Forelimb muscle (tissue), 1 donor: ENCODE results near the gene PARD6A. TPM values are rescaled to one million over a fixed set of nuclear protein-coding genes. Genes with fewer than 3 reads are reported as not detected.
"Not testable (repeated sequence)": the region's sequence is repeated elsewhere in the genome, so short reads cannot be mapped to it uniquely, and the experiment has no call there.

Source experiments
- DNase-seq: peaks from one replicate; pipeline ENCODE4 v3.0.0-alpha.2; 2013; ENCODE audit warnings: low read depth
- polyA plus RNA-seq: library from polyadenylated mRNA; unstranded; fragments of 120-200 nt; gene quantifications from one replicate; pipeline ENCODE4 v1.2.1, GENCODE V29; 2013; ENCODE audit not compliant: insufficient read length

The PARD6A gene
- polyA plus RNA-seq, 1 donor, result 1.0 TPM

DNA sequence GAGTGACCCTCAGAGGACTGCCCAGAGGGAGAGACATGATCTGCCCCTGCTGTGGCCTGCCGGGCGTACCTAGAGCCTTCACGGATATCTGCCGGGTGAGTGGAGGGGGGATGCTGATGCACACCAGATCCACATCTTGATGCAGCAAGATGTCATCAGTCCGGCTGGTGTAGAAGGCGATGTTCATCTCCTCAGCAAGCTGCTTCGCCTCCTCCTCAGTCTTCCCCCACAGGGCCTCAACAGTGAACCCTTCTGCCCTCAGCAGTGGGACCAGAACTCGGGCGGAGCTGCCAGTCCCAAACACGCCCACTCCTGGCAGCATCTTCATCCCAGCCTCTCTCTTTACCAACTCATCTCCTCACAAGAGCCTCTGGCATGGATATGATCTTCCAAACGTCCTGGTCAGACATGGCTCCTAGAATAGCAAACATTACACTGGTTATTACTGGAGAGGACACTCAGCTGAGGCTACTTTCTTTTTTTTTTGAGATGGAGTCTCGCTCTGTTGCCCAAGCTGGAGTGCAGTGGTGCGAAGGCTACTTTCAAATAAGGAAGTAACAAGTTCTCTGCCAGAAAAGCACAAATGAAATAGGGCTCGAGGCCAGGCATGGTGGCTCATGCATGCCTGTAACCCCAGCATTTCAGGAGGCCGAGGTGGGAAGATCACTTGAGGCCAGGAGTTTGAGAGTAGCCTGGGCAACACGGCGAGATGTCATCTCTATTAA lies 24.8 kb downstream of the PARD6A start:
- DNase-seq, result no peak

DNA sequence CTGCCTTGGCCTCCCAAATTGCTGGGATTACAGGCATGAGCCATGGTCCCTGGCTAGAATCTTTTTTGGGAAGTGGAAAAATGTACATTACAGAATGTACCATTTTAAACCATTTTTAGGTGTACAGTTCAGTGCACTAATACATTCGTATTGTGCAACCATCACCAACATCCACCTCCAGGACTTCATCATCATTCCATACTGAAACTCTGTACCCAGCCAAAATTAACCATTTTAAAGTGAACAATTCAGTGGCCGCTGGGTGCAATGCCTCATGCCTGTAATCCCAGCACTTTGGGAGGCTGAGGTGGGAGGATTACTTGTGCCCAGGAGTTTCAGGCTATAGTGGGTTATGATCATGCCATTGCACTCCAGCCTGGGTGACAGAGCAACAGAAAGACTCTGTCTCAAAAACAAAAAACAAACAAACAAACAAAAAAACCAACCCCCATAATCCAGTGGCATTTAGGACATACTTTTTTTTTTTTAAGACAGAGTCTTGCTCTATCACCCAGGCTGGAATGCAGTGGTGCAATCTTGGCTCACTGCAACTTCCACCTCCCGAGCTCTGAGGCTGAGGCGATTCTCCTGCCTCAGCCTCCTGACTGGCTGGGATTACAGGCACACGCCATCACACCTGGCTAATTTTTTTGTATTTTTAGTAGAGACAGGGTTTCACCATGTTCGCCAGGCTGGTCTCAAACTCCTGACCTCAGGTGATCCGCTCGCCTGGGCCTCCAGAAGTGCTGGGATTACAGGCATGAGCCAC lies 32.9 kb downstream of the PARD6A start:
- not testable (repeated sequence) for DNase-seq

DNA sequence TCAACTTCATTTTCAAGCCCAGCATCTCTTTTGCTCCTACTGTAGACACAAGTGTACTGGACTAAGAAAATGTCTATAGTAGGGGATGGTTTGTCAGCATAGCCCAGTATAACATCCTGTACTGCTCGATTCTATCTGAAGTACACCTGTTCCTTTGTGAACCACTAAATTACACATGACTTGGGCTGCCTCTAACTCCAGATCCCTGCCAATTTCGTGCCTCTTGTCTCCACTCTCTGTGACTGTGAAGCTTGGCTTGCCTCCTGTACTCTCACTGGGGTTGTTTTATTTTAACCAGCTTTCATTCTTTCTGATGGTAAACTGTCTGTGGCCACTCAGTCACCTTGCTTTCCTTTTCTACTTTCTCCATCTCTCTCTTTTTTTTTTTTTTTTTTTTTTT lies 33.9 kb downstream of the PARD6A start:
- no peak for DNase-seq

DNA sequence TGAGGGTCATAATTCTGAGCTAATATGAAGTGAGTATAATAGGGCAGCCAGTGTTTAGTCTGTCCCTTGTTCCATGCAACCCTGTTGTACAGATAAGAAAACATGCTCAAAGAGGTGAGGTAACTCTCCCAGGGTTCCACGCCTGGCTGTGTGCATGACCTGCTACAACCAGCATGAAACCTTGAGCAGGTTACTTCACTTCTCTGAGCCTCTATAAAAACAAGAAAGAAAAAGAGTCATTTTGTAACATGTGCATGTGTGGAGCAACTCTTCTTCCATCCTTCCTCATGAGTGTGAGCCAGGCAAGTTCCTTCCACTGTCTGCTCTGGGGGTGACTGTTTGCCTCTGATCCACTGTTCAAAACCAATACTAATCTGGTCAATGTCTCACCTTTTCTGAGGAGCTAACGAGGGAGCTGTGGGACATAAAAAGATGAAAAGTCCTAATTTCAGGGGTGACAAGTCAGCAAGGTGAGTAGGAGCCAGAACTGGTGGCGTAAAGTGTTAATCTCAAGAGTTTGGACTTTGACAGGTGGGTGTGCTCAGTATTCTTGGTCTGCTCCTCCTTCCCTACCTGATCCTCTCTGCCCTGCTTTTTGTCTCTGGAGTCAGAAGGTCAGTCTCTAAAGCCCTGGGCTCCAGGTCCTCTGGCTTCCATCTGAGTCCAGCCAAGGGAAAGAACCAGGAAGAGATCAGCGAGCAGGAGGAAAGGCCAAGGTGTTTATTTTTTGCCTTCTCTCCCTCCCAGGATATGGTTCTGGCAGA lies 36.8 kb downstream of the PARD6A start:
- no peak for DNase-seq

DNA sequence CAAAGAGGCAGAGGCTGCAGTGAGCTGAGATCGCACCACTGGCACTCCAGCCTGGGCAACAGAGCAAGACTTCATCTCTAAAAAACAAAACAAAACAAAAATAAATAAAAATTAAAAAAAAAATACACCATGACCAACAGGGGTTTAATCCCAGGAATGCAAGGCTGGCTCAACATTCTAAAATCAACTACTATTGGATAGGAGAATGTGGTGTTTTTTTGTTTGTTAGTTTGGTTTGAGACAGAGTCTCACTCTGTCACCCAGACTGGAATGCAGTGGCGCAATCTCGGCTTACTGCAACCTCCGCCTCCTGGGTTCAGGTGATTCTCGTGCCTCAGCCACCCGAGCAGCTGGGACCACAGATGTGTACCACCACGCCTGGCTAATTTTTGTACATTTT lies 38.5 kb downstream of the PARD6A start:
- DNase-seq, result no peak

DNA sequence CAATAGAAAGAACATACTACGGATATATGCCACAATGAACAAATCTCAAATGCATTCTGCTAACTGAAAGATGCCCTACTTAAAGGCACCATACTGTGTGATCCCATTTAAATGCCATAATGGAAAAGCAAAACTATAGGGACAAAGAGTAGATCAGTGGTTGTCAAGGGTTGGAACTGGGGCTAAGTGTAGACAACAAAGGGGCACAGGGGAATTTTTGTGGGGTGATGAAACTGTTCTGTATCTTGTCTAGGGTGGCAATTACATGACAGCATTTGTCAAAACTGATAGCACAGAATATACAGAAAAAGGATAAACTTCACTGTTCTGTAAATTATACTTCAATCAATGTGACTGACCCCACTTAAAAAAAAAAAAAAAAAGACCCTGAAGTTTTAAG lies 40.7 kb downstream of the PARD6A start:
- no peak for DNase-seq

DNA sequence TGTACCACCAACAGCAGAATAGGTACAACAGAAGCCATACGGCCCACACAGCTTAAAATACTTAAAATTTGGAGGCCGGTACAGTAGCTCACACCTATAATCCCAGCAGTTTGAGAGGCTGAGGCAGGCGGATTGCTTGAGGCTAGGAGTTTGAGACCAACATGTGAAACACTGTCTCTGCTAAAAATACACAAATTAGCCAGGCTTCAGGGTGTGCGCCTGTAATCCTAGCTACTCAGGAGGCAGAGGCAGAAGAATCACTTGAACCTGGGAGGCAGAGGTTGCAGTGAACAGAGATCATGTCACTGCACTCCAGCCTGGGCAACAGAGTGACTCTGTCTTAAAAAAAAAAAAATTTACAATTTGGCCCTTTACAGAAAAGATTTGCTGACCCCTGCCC lies 41.4 kb downstream of the PARD6A start:
- no peak for DNase-seq

DNA sequence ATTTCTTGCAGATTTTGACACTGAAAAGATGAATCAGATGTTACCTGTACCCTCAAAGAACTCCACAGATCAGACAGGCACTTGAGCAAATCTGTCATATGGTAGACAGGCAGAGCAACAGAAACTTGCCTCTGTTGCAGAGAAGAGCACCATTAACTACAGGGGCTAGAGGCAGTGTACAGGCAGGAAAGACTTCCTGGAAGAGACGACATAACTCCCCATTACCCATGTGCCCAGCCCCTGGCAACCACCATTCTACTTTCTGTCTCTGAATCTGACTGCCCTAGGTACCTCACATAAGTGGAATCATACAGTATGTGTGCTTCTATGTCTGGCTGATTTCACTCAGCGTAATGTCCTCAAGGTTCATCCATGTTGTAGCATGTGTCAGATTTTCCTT lies 42.9 kb downstream of the PARD6A start:
- no peak for DNase-seq

DNA sequence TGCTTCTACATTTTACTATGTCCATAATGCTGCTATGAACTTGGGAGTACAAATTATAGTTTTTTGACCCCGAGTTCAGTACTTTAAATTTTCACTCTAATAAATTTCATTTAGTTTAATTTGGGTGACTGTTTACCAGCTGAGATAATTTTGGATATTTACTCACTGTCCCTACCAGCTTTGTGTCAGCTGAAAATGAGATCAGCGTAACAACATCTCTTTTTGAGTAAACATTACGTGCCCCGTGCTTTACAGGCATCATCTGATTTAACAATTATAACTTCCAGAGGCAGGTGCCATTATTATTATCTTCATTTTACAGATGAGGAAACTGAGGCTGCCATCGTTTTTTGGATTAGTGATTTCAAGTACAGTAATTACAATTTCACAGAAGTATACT lies 43.4 kb downstream of the PARD6A start:
- DNase-seq, result no peak

DNA sequence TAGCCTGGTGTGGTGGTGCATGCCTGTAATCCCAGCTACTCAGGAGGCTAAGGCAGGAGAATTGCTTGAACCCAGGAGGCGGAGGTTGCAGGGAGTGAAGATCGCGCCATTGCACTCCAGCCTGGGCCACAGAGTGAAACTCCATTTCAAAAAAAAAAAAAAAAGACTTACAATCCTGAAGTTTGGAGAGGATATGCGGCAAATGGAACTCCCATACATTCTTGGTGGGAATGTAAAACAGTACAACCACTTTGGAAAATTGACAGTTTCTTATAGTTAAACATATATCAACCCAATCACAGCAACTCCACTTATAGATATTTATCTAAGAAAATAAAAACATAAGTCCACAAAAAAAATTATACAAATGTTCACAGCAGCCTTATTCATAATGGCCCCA lies 46.5 kb downstream of the PARD6A start:
- DNase-seq, result no peak

DNA sequence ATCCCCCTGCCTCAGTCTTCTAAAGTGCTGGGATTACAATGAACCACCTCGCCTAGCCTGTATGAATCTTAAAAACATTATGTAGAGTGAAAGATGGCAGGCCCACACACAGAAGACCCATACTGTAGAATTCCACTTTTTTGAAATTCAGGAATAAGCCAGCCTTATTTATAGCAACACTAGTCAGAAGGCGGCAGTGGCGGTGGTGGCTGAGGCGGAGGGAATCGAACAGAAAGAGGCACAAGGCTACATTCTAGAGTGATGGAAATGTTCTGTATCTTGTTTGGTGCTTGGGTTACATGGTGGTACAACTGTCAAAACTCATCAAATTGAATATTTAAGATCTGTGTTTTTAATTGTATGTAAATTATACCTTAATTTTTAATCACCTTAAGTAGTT lies 47.0 kb downstream of the PARD6A start:
- no peak for DNase-seq

DNA sequence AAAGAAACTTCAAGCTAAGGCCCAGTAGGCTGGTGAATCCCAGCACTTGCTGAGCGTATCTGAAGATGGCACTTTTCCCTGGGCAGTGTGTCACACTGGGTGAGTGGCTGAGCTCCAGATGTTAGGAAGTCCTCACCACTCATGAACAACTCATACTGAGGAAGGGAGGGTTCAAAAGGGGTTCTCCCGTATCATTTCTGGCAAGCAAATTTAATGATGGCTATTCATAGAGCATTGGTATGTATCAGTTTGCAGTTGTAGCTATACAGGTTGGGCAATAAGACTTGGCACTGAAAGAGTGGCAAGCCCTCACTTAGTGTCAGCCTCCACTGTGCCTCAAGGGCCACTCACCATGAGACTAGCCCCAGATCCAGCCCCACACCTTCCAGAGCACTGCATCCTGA lies 47.6 kb downstream of the PARD6A start:
- no peak for DNase-seq

DNA sequence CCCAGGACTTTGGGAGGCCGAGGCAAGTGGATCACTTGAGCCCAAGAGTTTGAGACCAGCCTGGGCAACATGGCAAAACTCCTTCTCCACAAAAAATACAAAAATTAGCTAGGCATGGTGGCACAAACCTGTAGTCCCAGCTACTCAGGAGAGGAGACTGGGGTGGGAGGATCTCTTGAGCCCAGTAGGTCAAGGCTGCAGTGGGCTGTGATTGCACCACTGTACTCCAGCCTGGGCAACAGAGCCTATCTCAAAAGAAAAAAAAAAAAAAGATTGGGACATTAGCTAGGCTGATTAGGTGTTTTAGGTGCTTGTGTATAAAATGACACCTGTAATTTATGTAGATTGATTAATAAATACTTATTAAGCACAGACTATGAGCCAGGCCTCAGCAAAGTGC lies 48.3 kb downstream of the PARD6A start:
- no peak for DNase-seq

DNA sequence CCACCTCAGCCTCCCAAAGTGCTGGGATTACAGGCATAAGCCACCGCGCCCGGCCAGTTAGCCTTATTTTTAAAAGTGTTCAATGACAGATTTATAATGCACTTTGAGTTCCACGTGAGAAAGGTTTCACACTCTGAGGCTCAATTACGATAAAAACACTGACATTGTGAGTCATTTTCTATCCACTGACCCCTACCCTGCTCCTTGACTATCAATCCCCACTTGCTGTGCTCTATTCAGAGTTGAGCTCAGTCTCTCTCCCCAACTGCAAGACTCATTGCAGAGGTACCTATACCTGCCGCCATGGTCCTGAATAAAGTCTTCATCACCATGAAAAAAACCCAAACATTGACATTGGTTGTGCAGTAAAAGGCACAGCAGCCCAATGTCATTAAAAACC lies 49.8 kb downstream of the PARD6A start:
- DNase-seq, result no peak

Other genes with a start within 250 kb of the PARD6A start
- 18.9 TPM for gene ZDHHC1, start 244.5 kb upstream of the PARD6A start, polyA plus RNA-seq
- 11.1 TPM for gene HSD11B2, start 229.8 kb upstream of the PARD6A start, polyA plus RNA-seq
- 61.4 TPM for gene ATP6V0D1, start 179.8 kb upstream of the PARD6A start, polyA plus RNA-seq
- gene AGRP, start 177.4 kb upstream of the PARD6A start, polyA plus RNA-seq, result not detected
- gene RIPOR1, start 132.1 kb upstream of the PARD6A start, polyA plus RNA-seq, result 46.5 TPM
- 35.8 TPM for gene CTCF, start 98.4 kb upstream of the PARD6A start, polyA plus RNA-seq
- 0.24 TPM for gene CARMIL2, start 15.8 kb upstream of the PARD6A start, polyA plus RNA-seq
- gene ACD, start 700 bp upstream of the PARD6A start, polyA plus RNA-seq, result 14.3 TPM
- gene ENKD1, start 5.8 kb downstream of the PARD6A start, polyA plus RNA-seq, result 7.6 TPM
- gene C16orf86, start 5.9 kb downstream of the PARD6A start, polyA plus RNA-seq, result 2.4 TPM
- gene GFOD2, start 58.4 kb downstream of the PARD6A start, polyA plus RNA-seq, result 13.5 TPM
- 23.6 TPM for gene RANBP10, start 145.6 kb downstream of the PARD6A start, polyA plus RNA-seq
- 1.4 TPM for gene TSNAXIP1, start 145.9 kb downstream of the PARD6A start, polyA plus RNA-seq
- 24.7 TPM for gene THAP11, start 181.4 kb downstream of the PARD6A start, polyA plus RNA-seq
- 120 TPM for gene NUTF2, start 186.0 kb downstream of the PARD6A start, polyA plus RNA-seq
- 32.1 TPM for gene CENPT, start 186.7 kb downstream of the PARD6A start, polyA plus RNA-seq
- gene EDC4, start 212.1 kb downstream of the PARD6A start, polyA plus RNA-seq, result 107 TPM
- gene NRN1L, start 223.9 kb downstream of the PARD6A start, polyA plus RNA-seq, result 1.1 TPM
- gene PSKH1, start 232.3 kb downstream of the PARD6A start, polyA plus RNA-seq, result 21.0 TPM